HepG2 (cell line): Measurements from ENCODE around the gene STARD8. TPM values are rescaled to one million over a fixed set of nuclear protein-coding genes. Genes with fewer than 3 reads are reported as not detected.

Experiments used
- ATAC-seq: fragments of 200-7000 bp; cut with Tn5 transposase; 3 replicates; pipeline ENCODE4 v1.9.1; 2020; ENCODE audit warnings: mild to moderate bottlenecking, moderate library complexity
- BruUV-seq: library from RNA; stranded (reverse); fragments of 400-500 nt; replicated peaks from 2 replicates; lab custom pipeline; 2021; lab: Mats Ljungman, UMichigan
- CTCF ChIA-PET: fragments of 300-600 bp; formaldehyde crosslinking; extraction: SDS; loops from one replicate; lab custom pipeline; 2021; ENCODE audit warnings: low total read pairs, inconsistent platforms, low intra/inter-chr PET ratio; lab: Yijun Ruan, JAX
- POLR2A ChIA-PET: fragments of 350-600 bp; sonication (Branson Sonifier 250); formaldehyde crosslinking; loops from one replicate; lab custom pipeline; 2020; ENCODE audit warnings: antibody characterized with exemption, inconsistent platforms; lab: Yijun Ruan, JAX
- DNase-seq: peaks from one replicate; pipeline ENCODE4 v3.0.0-alpha.2; 2015; ENCODE audit warnings: low spot score
- FAIRE-seq: peaks from 3 replicates; lab custom pipeline; 2011; peaks lifted over from hg19 to GRCh38; lab: Jason Lieb, UNC
- H2AFZ ChIP-seq: one replicate; pipeline ENCODE4 v1.6.1; 2011; ENCODE audit warnings: low read length, inconsistent platforms
- H3K27ac ChIP-seq: fragments of 300-600 bp; 3 replicates; pipeline ENCODE4 v1.8.0; 2011; ENCODE audit warnings: mixed run types, mild to moderate bottlenecking, mixed read lengths, low read length, inconsistent platforms; ENCODE audit not compliant: insufficient read depth; ENCODE audit errors: extremely low read length
- H3K27me3 ChIP-seq, 2 experiments: fragments of 200-600 bp in 1 of 2; 2 replicates in 1 of 2; 3 replicates in 1 of 2; pipeline versions ENCODE4 v1.6.0 to v1.8.0; 2011; ENCODE audit warnings: low read length in 2 of 2, mild to moderate bottlenecking in 2 of 2, moderate library complexity in 2 of 2, inconsistent platforms in 1 of 2; ENCODE audit not compliant: insufficient read depth in 2 of 2, control insufficient read depth in 1 of 2
- H3K36me3 ChIP-seq, 2 experiments: fragments of 200-600 bp in 1 of 2; replicated peaks in 1 of 2; 2 replicates in 1 of 2; 3 replicates in 1 of 2; pipeline versions ENCODE4 v1.5.1 to v1.8.0; 2011; ENCODE audit warnings: low read length in 2 of 2, inconsistent platforms in 1 of 2; ENCODE audit not compliant: insufficient read depth in 2 of 2, control insufficient read depth in 1 of 2
- H3K4me1 ChIP-seq: 2 replicates; pipeline ENCODE4 v1.5.1; 2012; ENCODE audit warnings: low read length, inconsistent platforms; ENCODE audit not compliant: insufficient read depth
- H3K4me2 ChIP-seq: 2 replicates; pipeline ENCODE4 v1.6.0; 2011; ENCODE audit warnings: low read depth, low read length, inconsistent platforms
- H3K4me3 ChIP-seq, 3 experiments: fragments of 200-600 bp in 1 of 3; sonication (generic), shearing (Covaris generic) in 1 of 3; replicated peaks in 1 of 3; 2 replicates each; pipeline ENCODE4 v1.5.1; 2011 to 2016; ENCODE audit warnings: low read length in 3 of 3, inconsistent platforms in 2 of 3, low read depth in 2 of 3, mild to moderate bottlenecking in 2 of 3, control low read depth in 1 of 3, mixed read lengths in 1 of 3; ENCODE audit not compliant: insufficient read depth in 1 of 3
- H3K79me2 ChIP-seq: one replicate; pipeline ENCODE4 v1.6.1; 2011; ENCODE audit warnings: low read length, inconsistent platforms; ENCODE audit not compliant: insufficient read depth
- H3K9ac ChIP-seq: 2 replicates; pipeline ENCODE4 v1.6.0; 2011; ENCODE audit warnings: mild to moderate bottlenecking, low read depth, low read length, inconsistent platforms; ENCODE audit not compliant: insufficient read depth
- H3K9me3 ChIP-seq: 2 replicates; pipeline ENCODE4 v1.5.1; 2012; ENCODE audit warnings: mild to moderate bottlenecking, low read length
- H4K20me1 ChIP-seq: 2 replicates; pipeline ENCODE4 v1.6.0; 2011; ENCODE audit warnings: inconsistent platforms, mild to moderate bottlenecking, low read length, moderate library complexity; ENCODE audit not compliant: insufficient read depth
- CSRNP2 ChIP-seq: sonication (generic); formaldehyde crosslinking; conservative IDR thresholded peaks from 2 replicates; pipeline ENCODE4 v1.8.0; 2022; ENCODE audit warnings: low read depth, missing genetic modification reagents
- E2F2 ChIP-seq: sonication (generic); formaldehyde crosslinking; IDR thresholded peaks from 2 replicates; pipeline ENCODE4 v1.4.0; 2020; ENCODE audit warnings: missing genetic modification reagents, borderline replicate concordance
- HES4 ChIP-seq: sonication (generic); formaldehyde crosslinking; IDR thresholded peaks from 2 replicates; pipeline ENCODE4 v1.9.0; 2021; ENCODE audit warnings: mild to moderate bottlenecking, missing genetic modification reagents, borderline replicate concordance
- MAFF ChIP-seq: IDR thresholded peaks from 2 replicates; pipeline ENCODE4 v1.6.1; 2011; ENCODE audit warnings: low read depth, low read length, improper control_type of control experiment
- PAX8 ChIP-seq: sonication (generic); formaldehyde crosslinking; IDR thresholded peaks from 2 replicates; pipeline ENCODE4 v1.8.0; 2022; ENCODE audit warnings: mild to moderate bottlenecking, missing genetic modification reagents, borderline replicate concordance
- SMAD1 ChIP-seq: sonication (generic); formaldehyde crosslinking; IDR thresholded peaks from 2 replicates; pipeline ENCODE4 v1.4.0; 2020; ENCODE audit warnings: missing genetic modification reagents, low read depth, mild to moderate bottlenecking, borderline replicate concordance
- ZBTB4 ChIP-seq: sonication (generic); formaldehyde crosslinking; IDR thresholded peaks from 2 replicates; pipeline ENCODE4 v1.4.0; 2020; ENCODE audit warnings: missing genetic modification reagents, mild to moderate bottlenecking, borderline replicate concordance
- ZNF17 ChIP-seq: sonication (generic); formaldehyde crosslinking; IDR thresholded peaks from 2 replicates; pipeline ENCODE4 v1.5.0; 2020; ENCODE audit warnings: mild to moderate bottlenecking, missing genetic modification reagents
- WGBS: methylation state at CpG from one replicate; pipeline ENCODE4 v1.1.6; 2017; ENCODE audit warnings: low lambda C conversion rate; 5-methylcytosine and 5-hydroxymethylcytosine counted together
- in situ Hi-C: cut with HindIII; loops from 2 replicates; pipeline ENCODE4 v1.10.0; 2017; ENCODE audit warnings: low pct_unique_long_range_greater_than_20kb; ENCODE audit not compliant: extremely low pct_ligation_motif_present
- intact Hi-C: fragments of 100-400 bp; cut with micrococcal nuclease; formaldehyde crosslinking; loops from one replicate; pipeline ENCODE4 v1.10.0; 2022; ENCODE audit not compliant: unreplicated experiment
- polyA plus RNA-seq, 8 experiments: library from polyadenylated mRNA; depleted of rRNA in 3 of 8; stranded (reverse) in 7 of 8; unstranded in 1 of 8; fragments of >200 nt; fragmentation: Illumina TruSeq in 4 of 8; extraction: Trizol in 4 of 8; gene quantifications; 2 replicates each; pipeline versions ENCODE4 v1.2.1 to v1.2.3, GENCODE V29; 2011 to 2016; ENCODE audit warnings: low read depth in 4 of 8, missing spikeins in 1 of 8, mixed read lengths in 1 of 8; ENCODE audit not compliant: insufficient read depth in 1 of 8
- total RNA-seq, 5 experiments: library from RNA; depleted of rRNA; stranded (reverse); fragments of >200 nt; fragmentation: Illumina TruSeq; extraction: Trizol; gene quantifications; 2 replicates each; pipeline ENCODE4 v1.2.3, GENCODE V29; 2016; ENCODE audit warnings: low read depth in 1 of 5

STARD8 gene
- total and polyA plus RNA-seq, 2 of the 13 experiments (the other 11 are each of a cell fraction or from before 2014, with no cell fraction given) = 0.02 to 0.09 TPM

GRCh38 chrX:68644861-68645260 is 2.6 kb upstream of the STARD8 start:
- POLR2A ChIA-PET = no interaction called here
- no peak for TF ChIP-seq PAX8 (CRISPR knock-in tag)
- no peak for TF ChIP-seq CSRNP2
- TF ChIP-seq HES4 (CRISPR knock-in tag) = no peak
- no peak for TF ChIP-seq MAFF
- TF ChIP-seq ZNF17 (CRISPR knock-in tag) = no peak
- TF ChIP-seq SMAD1 (CRISPR knock-in tag) = no peak
- no peak for TF ChIP-seq E2F2
- no peak for TF ChIP-seq ZBTB4 (CRISPR knock-in tag)
- FAIRE-seq = no peak

More at GRCh38 chrX:68644861-68645260, 2.6 kb upstream of the STARD8 start:
- Histone ChIP-seq H3K9ac (no peak overlapping the region), H2AFZ (no peak overlapping the region), H4K20me1 (no peaks in the 10 kb centered on the region), H3K4me2 (no peak overlapping the region), H3K9me3 (no peaks in the 10 kb centered on the region), H3K4me3 (no peak overlapping the region), H3K27me3 (peaks cover 0 to 4% of the 10 kb centered on the region in 2 experiments; a peak in 1 of 5 replicates), H3K27ac (no peak overlapping the region), H3K36me3 (no peaks in the 10 kb centered on the region), H3K4me1 (no peaks in the 10 kb centered on the region), H3K79me2 (no peaks in the 10 kb centered on the region)
- intact Hi-C loops = no loop called here
- CTCF ChIA-PET = no interaction called here
- DNase-seq (no peak), ATAC-seq (no peak)
- in situ Hi-C loops = no loop called here
- WGBS = 31% methylated on average over 2 of the region's 2 CpGs
- BruUV-seq = no TSS peak
